Measurements from ENCODE around the gene GALNT14.

GRCh38 chr2:31047599-31047998 lies 90.6 kb downstream of the GALNT14 start:
- no peak for TF ChIP-seq CTCF (IDR thresholded peaks at IDR 0.05; ENCODE audit: borderline replicate concordance, extremely low read depth, low read length, poor library complexity, severe bottlenecking)
- TF ChIP-seq EZH2 (IDR thresholded peaks at IDR 0.05; ENCODE audit: borderline replicate concordance, low read depth, low read length, severe bottlenecking), result no peak
